Measurements from ENCODE around the gene RTN4. TPM values are rescaled to one million over a fixed set of nuclear protein-coding genes. Genes with fewer than 3 reads are reported as not detected.

Gene RTN4
- polyA plus RNA-seq, 1 donor (not counting 4 experiments of a cell fraction or from before 2014, with no cell fraction given), result 406 TPM

DNA sequence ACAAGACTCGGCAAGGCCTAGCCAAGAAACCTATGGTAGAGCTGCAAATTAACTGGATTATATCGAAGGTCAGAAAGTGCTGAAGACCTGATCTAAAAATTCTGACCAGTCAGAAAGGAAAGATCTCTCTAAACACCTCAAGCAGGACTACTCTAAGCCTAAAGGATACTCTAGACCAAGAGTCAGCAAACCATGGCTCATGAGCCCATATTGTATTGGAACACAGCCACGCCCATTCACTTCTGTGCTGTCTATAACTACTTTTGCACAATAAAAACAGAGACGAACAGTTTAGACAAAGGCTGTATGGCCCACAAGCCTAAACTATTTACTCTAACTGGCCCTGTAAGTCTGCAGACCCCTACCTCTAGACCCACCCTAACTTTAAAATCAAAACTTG lies 18.7 kb downstream of the RTN4 start:
- peaks cover 2 to 3% of the 10 kb centered on the region in 2 experiments for H3K36me3 ChIP-seq (ENCODE audit: control insufficient read depth in 2 of 2, extremely low read depth in 1 of 2, insufficient read depth in 2 of 2, low read length in 2 of 2)
- no peak overlapping the region for H3K9ac ChIP-seq (ENCODE audit: control insufficient read depth, extremely low read depth, insufficient read depth, low read length)
- no peak overlapping the region for H2AFZ ChIP-seq (ENCODE audit: control insufficient read depth, low read length)
- H3K79me2 ChIP-seq (ENCODE audit: control insufficient read depth, insufficient read depth, low read length), result peaks cover 99% of the 10 kb centered on the region
- no peak for TF ChIP-seq CTCF (optimal IDR thresholded peaks at IDR 0.05 in 1 of 3, IDR thresholded peaks at IDR 0.05 in 1 of 3, conservative IDR thresholded peaks at IDR 0.05 in 1 of 3; ENCODE audit: extremely low read depth in 1 of 3, insufficient read depth in 2 of 3, low read length in 3 of 3)
- no peak for TF ChIP-seq EZH2 (IDR thresholded peaks at IDR 0.05; ENCODE audit: low read length)
- no peak for FAIRE-seq
- H3K9me1 ChIP-seq (ENCODE audit: control insufficient read depth, extremely low read depth, insufficient read depth, low read length), result peaks cover 10% of the 10 kb centered on the region
- dilution Hi-C loops (cut with MboI; ENCODE audit: extremely low pct_ligation_motif_present, low sequenced_read_pairs), result loop anchor here (25.0 kb wide), 1 partner anchor 131 kb away; no protein-coding TSS in a partner anchor
- no peaks in the 10 kb centered on the region for H3K27me3 ChIP-seq (ENCODE audit: control insufficient read depth, extremely low read depth, insufficient read depth, low read length)
- no peak overlapping the region for H3K4me2 ChIP-seq (ENCODE audit: control insufficient read depth, extremely low read depth, insufficient read depth, low read depth, low read length)
- H3K4me1 ChIP-seq (ENCODE audit: control insufficient read depth, extremely low read depth, insufficient read depth, low read length), result peaks cover 34% of the 10 kb centered on the region
- H3K27ac ChIP-seq (ENCODE audit: control insufficient read depth, insufficient read depth, low read length), result no peak overlapping the region
- DNase-seq (ENCODE audit: low read depth, low spot score), result no peak
- H3K9me3 ChIP-seq (ENCODE audit: control insufficient read depth, low read depth, low read length), result no peaks in the 10 kb centered on the region
- H3K4me3 ChIP-seq (ENCODE audit: control insufficient read depth in 2 of 3, extremely low read depth in 1 of 3, insufficient read depth in 2 of 3, low read depth in 1 of 3, low read length in 3 of 3), result no peak overlapping the region
- peaks cover 48% of the 10 kb centered on the region for H4K20me1 ChIP-seq (ENCODE audit: control insufficient read depth, extremely low read depth, insufficient read depth, low read length)

- no peaks in the 10 kb centered on the region for H3K9me3 ChIP-seq (ENCODE audit: control insufficient read depth, low read depth, low read length)
- H3K27me3 ChIP-seq (ENCODE audit: control insufficient read depth, extremely low read depth, insufficient read depth, low read length), result no peaks in the 10 kb centered on the region
- H3K79me2 ChIP-seq (ENCODE audit: control insufficient read depth, insufficient read depth, low read length), result peaks cover 99% of the 10 kb centered on the region
- FAIRE-seq (no peak), DNase-seq (ENCODE audit: low read depth, low spot score) (no peak)
- peaks cover 7% of the 10 kb centered on the region for H3K9me1 ChIP-seq (ENCODE audit: control insufficient read depth, extremely low read depth, insufficient read depth, low read length)
- peaks cover 46% of the 10 kb centered on the region for H4K20me1 ChIP-seq (ENCODE audit: control insufficient read depth, extremely low read depth, insufficient read depth, low read length)
- H3K4me1 ChIP-seq (ENCODE audit: control insufficient read depth, extremely low read depth, insufficient read depth, low read length), result peaks cover 39% of the 10 kb centered on the region
- no peak overlapping the region for H2AFZ ChIP-seq (ENCODE audit: control insufficient read depth, low read length)
- no peak overlapping the region for H3K9ac ChIP-seq (ENCODE audit: control insufficient read depth, extremely low read depth, insufficient read depth, low read length)
- H3K4me3 ChIP-seq (ENCODE audit: control insufficient read depth in 2 of 3, extremely low read depth in 1 of 3, insufficient read depth in 2 of 3, low read depth in 1 of 3, low read length in 3 of 3), result no peak overlapping the region
- no peak overlapping the region for H3K27ac ChIP-seq (ENCODE audit: control insufficient read depth, insufficient read depth, low read length)
- peaks cover 2 to 3% of the 10 kb centered on the region in 2 experiments for H3K36me3 ChIP-seq (ENCODE audit: control insufficient read depth in 2 of 2, extremely low read depth in 1 of 2, insufficient read depth in 2 of 2, low read length in 2 of 2)
- no peak overlapping the region for H3K4me2 ChIP-seq (ENCODE audit: control insufficient read depth, extremely low read depth, insufficient read depth, low read depth, low read length)
- dilution Hi-C loops (cut with MboI; ENCODE audit: extremely low pct_ligation_motif_present, low sequenced_read_pairs), result loop anchor here (25.0 kb wide), 1 partner anchor 132 kb away; no protein-coding TSS in a partner anchor
- no peak for TF ChIP-seq CTCF (optimal IDR thresholded peaks at IDR 0.05 in 1 of 3, IDR thresholded peaks at IDR 0.05 in 1 of 3, conservative IDR thresholded peaks at IDR 0.05 in 1 of 3; ENCODE audit: extremely low read depth in 1 of 3, insufficient read depth in 2 of 3, low read length in 3 of 3)
- TF ChIP-seq EZH2 (IDR thresholded peaks at IDR 0.05; ENCODE audit: low read length), result no peak
Measured at GRCh38 chr2:55030766-55031165, 19.5 kb downstream of the RTN4 start.
